Mesenchymal stem cell (in vitro differentiated cells and primary cell): ENCODE data around the gene SPRED2.
A peak's percentile ranks its signal among the peaks of the same experiment; 100 is the strongest.

Experiments
- DNase-seq: peaks from one replicate; pipeline ENCODE4 v3.0.0-alpha.2; 2013
- H2AFZ ChIP-seq: one replicate; pipeline ENCODE4 v1.6.1; 2013; ENCODE audit warnings: low read depth, mild to moderate bottlenecking, control low read depth, inconsistent platforms, low read length, moderate library complexity
- H2AK5ac ChIP-seq: 2 replicates; pipeline ENCODE4 v1.6.1; 2013; ENCODE audit warnings: low read length, moderate library complexity, mild to moderate bottlenecking, inconsistent platforms; ENCODE audit not compliant: severe bottlenecking
- H2BK120ac ChIP-seq: one replicate; pipeline ENCODE4 v1.6.1; 2013; ENCODE audit warnings: low read depth, mild to moderate bottlenecking, inconsistent platforms, low read length, moderate library complexity
- H2BK12ac ChIP-seq, 2 experiments: one replicate each; pipeline ENCODE4 v1.6.1; 2013; ENCODE audit warnings: inconsistent platforms in 2 of 2, low read length in 2 of 2, mild to moderate bottlenecking in 2 of 2, moderate library complexity in 2 of 2, control low read depth in 1 of 2
- H2BK15ac ChIP-seq: one replicate; pipeline ENCODE4 v1.6.1; 2013; ENCODE audit warnings: mild to moderate bottlenecking, low read depth, inconsistent platforms; ENCODE audit not compliant: poor library complexity, severe bottlenecking
- H2BK5ac ChIP-seq: 2 replicates; pipeline ENCODE4 v1.6.1; 2013; ENCODE audit warnings: low read depth, mild to moderate bottlenecking, low read length, control low read depth, inconsistent platforms; ENCODE audit not compliant: poor library complexity, severe bottlenecking
- H3K14ac ChIP-seq, 2 experiments: one replicate each; pipeline ENCODE4 v1.6.1; 2013; ENCODE audit warnings: inconsistent platforms in 2 of 2, low read length in 2 of 2, control low read depth in 1 of 2, mild to moderate bottlenecking in 1 of 2, moderate library complexity in 1 of 2
- H3K18ac ChIP-seq, 2 experiments: one replicate each; pipeline ENCODE4 v1.6.1; 2013; ENCODE audit warnings: inconsistent platforms in 2 of 2, low read length in 2 of 2, control low read depth in 1 of 2, low read depth in 1 of 2, mild to moderate bottlenecking in 1 of 2
- H3K23ac ChIP-seq, 2 experiments: one replicate each; pipeline ENCODE4 v1.6.1; 2013; ENCODE audit warnings: inconsistent platforms in 2 of 2, low read length in 2 of 2, mild to moderate bottlenecking in 2 of 2, moderate library complexity in 2 of 2, control low read depth in 1 of 2
- H3K27ac ChIP-seq: 2 replicates; pipeline ENCODE4 v1.5.1; 2013; ENCODE audit warnings: mild to moderate bottlenecking, moderate library complexity, low read length, control low read depth, inconsistent platforms; ENCODE audit not compliant: poor library complexity, severe bottlenecking
- H3K27me3 ChIP-seq, 2 experiments: 2 replicates each; pipeline versions ENCODE4 v1.6.1 to v1.7.0; 2013; ENCODE audit warnings: low read length in 2 of 2, mild to moderate bottlenecking in 2 of 2, moderate library complexity in 2 of 2, control low read depth in 1 of 2, inconsistent platforms in 1 of 2; ENCODE audit not compliant: control insufficient read depth in 1 of 2, insufficient read depth in 1 of 2
- H3K36me3 ChIP-seq, 2 experiments: 2 replicates each; pipeline versions ENCODE4 v1.6.1 to v1.7.0; 2013; ENCODE audit warnings: low read length in 2 of 2, control low read depth in 1 of 2, inconsistent platforms in 1 of 2, low read depth in 1 of 2, mild to moderate bottlenecking in 1 of 2; ENCODE audit not compliant: insufficient read depth in 2 of 2, control insufficient read depth in 1 of 2
- H3K4ac ChIP-seq, 2 experiments: one replicate each; pipeline ENCODE4 v1.6.1; 2013; ENCODE audit warnings: inconsistent platforms in 2 of 2, low read length in 2 of 2, mild to moderate bottlenecking in 2 of 2, moderate library complexity in 2 of 2, control low read depth in 1 of 2, low read depth in 1 of 2
- H3K4me1 ChIP-seq: 2 replicates; pipeline ENCODE4 v1.6.1; 2013; ENCODE audit warnings: low read depth, low read length, control low read depth; ENCODE audit not compliant: control insufficient read depth, insufficient read depth
- H3K4me2 ChIP-seq: 2 replicates; pipeline ENCODE4 v1.6.1; 2013; ENCODE audit warnings: low read length, mild to moderate bottlenecking, inconsistent platforms; ENCODE audit not compliant: poor library complexity, severe bottlenecking
- H3K4me3 ChIP-seq, 2 experiments: 2 replicates each; pipeline versions ENCODE4 v1.5.1 to v1.7.0; 2013; ENCODE audit warnings: low read length in 2 of 2, mild to moderate bottlenecking in 2 of 2, control low read depth in 1 of 2, low read depth in 1 of 2; ENCODE audit not compliant: insufficient read depth in 1 of 2
- H3K79me1 ChIP-seq: replicated peaks from 2 replicates; pipeline ENCODE4 v1.6.1; 2013; ENCODE audit warnings: mild to moderate bottlenecking, control low read depth, low read length, inconsistent platforms; ENCODE audit not compliant: poor library complexity, severe bottlenecking
- H3K9ac ChIP-seq: 2 replicates; pipeline ENCODE4 v1.7.0; 2013; ENCODE audit warnings: mild to moderate bottlenecking, low read length, moderate library complexity
- H3K9me3 ChIP-seq: 2 replicates; pipeline ENCODE4 v1.7.0; 2013; ENCODE audit warnings: mild to moderate bottlenecking, low read length; ENCODE audit not compliant: control insufficient read depth
- H4K8ac ChIP-seq: one replicate; pipeline ENCODE4 v1.6.1; 2013; ENCODE audit warnings: inconsistent platforms, mild to moderate bottlenecking, low read length, moderate library complexity
- H4K91ac ChIP-seq: one replicate; pipeline ENCODE4 v1.6.1; 2013; ENCODE audit warnings: mild to moderate bottlenecking, low read length, inconsistent platforms
- WGBS: methylation state at CpG from one replicate; pipeline ENCODE4 v1.1.7; 2013; ENCODE audit warnings: mixed read lengths; 5-methylcytosine and 5-hydroxymethylcytosine counted together

The SPRED2 gene

GRCh38 chr2:65382776-65383357, 49.5 kb downstream of the SPRED2 start:
- H3K36me3 ChIP-seq, result peaks cover 0 to 4% of the 10 kb centered on the region in 2 experiments
- H3K14ac ChIP-seq, result no peak overlapping the region
- peak overlapping the region; percentile 77 for H3K9ac ChIP-seq
- peak overlapping the region in 1 of 2 experiments; percentile 32 for H3K4me3 ChIP-seq
- H4K8ac ChIP-seq, result peak overlapping the region; percentile 10
- peaks cover 23% of the 10 kb centered on the region for H3K79me1 ChIP-seq
- H2BK12ac ChIP-seq, result peak overlapping the region; percentile 38 to 91
- peak overlapping the region; percentile 80 for H2AK5ac ChIP-seq
- peak overlapping the region; percentile 89 for H3K18ac ChIP-seq
- H3K9me3 ChIP-seq, result no peaks in the 10 kb centered on the region
- peak overlapping the region; percentile 23 for H4K91ac ChIP-seq
- H2AFZ ChIP-seq, result no peak overlapping the region
- peak overlapping the region; percentile 61 for H3K4me2 ChIP-seq
- peak; percentile 91 for DNase-seq
- peaks cover 36% of the 10 kb centered on the region for H3K4me1 ChIP-seq
- H2BK5ac ChIP-seq, result peak overlapping the region; percentile 61
- H2BK120ac ChIP-seq, result no peak overlapping the region
- peak overlapping the region in 1 of 2 experiments; percentile 97 for H3K4ac ChIP-seq
- no peaks in the 10 kb centered on the region for H3K27me3 ChIP-seq
- peak overlapping the region; percentile 81 for H3K27ac ChIP-seq
- peak overlapping the region in 1 of 2 experiments; percentile 29 for H3K23ac ChIP-seq
- H2BK15ac ChIP-seq, result peak overlapping the region; percentile 45
- 32% methylated on average over 19 of the region's 20 CpGs for WGBS

GRCh38 chr2:65382323-65382722, 50.1 kb downstream of the SPRED2 start:
- Histone ChIP-seq H3K79me1 (peaks cover 23% of the 10 kb centered on the region), H2BK5ac (peak overlapping the region; percentile 62), H2BK15ac (no peak overlapping the region), H3K9me3 (no peaks in the 10 kb centered on the region), H3K23ac (no peak overlapping the region), H2AFZ (no peak overlapping the region), H3K36me3 (peaks cover 0 to 4% of the 10 kb centered on the region in 2 experiments), H4K91ac (no peak overlapping the region), H3K27me3 (no peaks in the 10 kb centered on the region), H3K27ac (peak overlapping the region; percentile 72), H3K9ac (peak overlapping the region; percentile 75), H3K4me3 (peak overlapping the region in 1 of 2 experiments; percentile 32), H2BK12ac (peak overlapping the region in 1 of 2 experiments; percentile 87), H3K4ac (peak overlapping the region in 1 of 2 experiments; percentile 63), H2AK5ac (no peak overlapping the region), H3K4me1 (peaks cover 40% of the 10 kb centered on the region), H2BK120ac (peak overlapping the region; percentile 75), H4K8ac (no peak overlapping the region), H3K14ac (no peak overlapping the region), H3K18ac (peak overlapping the region; percentile 45 to 56), H3K4me2 (peak overlapping the region; percentile 3)
- WGBS, result no CpG with 5 or more reads among the region's 1 CpG
- peak; percentile 30 for DNase-seq

GRCh38 chr2:65381607-65382051, 50.8 kb downstream of the SPRED2 start:
- Histone ChIP-seq H3K4me1 (peaks cover 38% of the 10 kb centered on the region), H3K36me3 (peaks cover 0 to 4% of the 10 kb centered on the region in 2 experiments), H2AK5ac (peak overlapping the region; percentile 78), H3K4me3 (no peak overlapping the region), H4K8ac (no peak overlapping the region), H2BK120ac (peak overlapping the region; percentile 75), H2BK12ac (peak overlapping the region; percentile 34 to 65), H3K27me3 (no peaks in the 10 kb centered on the region), H3K9ac (peak overlapping the region; percentile 75), H2AFZ (no peak overlapping the region), H3K14ac (no peak overlapping the region), H2BK15ac (no peak overlapping the region), H3K79me1 (peaks cover 20% of the 10 kb centered on the region), H3K23ac (no peak overlapping the region), H3K9me3 (no peaks in the 10 kb centered on the region), H3K4ac (peak overlapping the region in 1 of 2 experiments; percentile 63), H3K18ac (peak overlapping the region; percentile 28 to 29), H2BK5ac (no peak overlapping the region), H3K27ac (peak overlapping the region; percentile 72), H3K4me2 (peak overlapping the region; percentile 3), H4K91ac (peak overlapping the region; percentile 37)
- peak; percentile 72 for DNase-seq
- 89% methylated on average over 5 of the region's 5 CpGs for WGBS

GRCh38 chr2:65380255-65380654, 52.1 kb downstream of the SPRED2 start:
- no peak overlapping the region for H4K91ac ChIP-seq
- no peak overlapping the region for H3K9ac ChIP-seq
- H2BK12ac ChIP-seq, result no peak overlapping the region
- H2AFZ ChIP-seq, result no peak overlapping the region
- no peak overlapping the region for H3K4ac ChIP-seq
- no peak overlapping the region for H3K23ac ChIP-seq
- H3K27ac ChIP-seq, result peak overlapping the region; percentile 44
- no peak overlapping the region for H2AK5ac ChIP-seq
- H3K36me3 ChIP-seq, result peaks cover 0 to 13% of the 10 kb centered on the region in 2 experiments
- H3K4me1 ChIP-seq, result peaks cover 37% of the 10 kb centered on the region
- H3K4me3 ChIP-seq, result no peak overlapping the region
- H2BK120ac ChIP-seq, result no peak overlapping the region
- H3K4me2 ChIP-seq, result no peak overlapping the region
- no peak overlapping the region for H3K18ac ChIP-seq
- H2BK5ac ChIP-seq, result no peak overlapping the region
- DNase-seq, result peak; percentile 62
- no peaks in the 10 kb centered on the region for H3K9me3 ChIP-seq
- H3K14ac ChIP-seq, result no peak overlapping the region
- no peaks in the 10 kb centered on the region for H3K27me3 ChIP-seq
- peaks cover 19% of the 10 kb centered on the region for H3K79me1 ChIP-seq
- H4K8ac ChIP-seq, result no peak overlapping the region
- WGBS, result 36% methylated on average over 5 of the region's 5 CpGs
- no peak overlapping the region for H2BK15ac ChIP-seq
